ENCODE measurements around the gene ANO2. TPM values are rescaled to one million over a fixed set of nuclear protein-coding genes. Genes with fewer than 3 reads are reported as not detected.

The ANO2 gene
- total and polyA plus RNA-seq, 2 donors (not counting 3 experiments of a cell fraction or from before 2014, with no cell fraction given) = 15.4 to 65.0 TPM

DNA sequence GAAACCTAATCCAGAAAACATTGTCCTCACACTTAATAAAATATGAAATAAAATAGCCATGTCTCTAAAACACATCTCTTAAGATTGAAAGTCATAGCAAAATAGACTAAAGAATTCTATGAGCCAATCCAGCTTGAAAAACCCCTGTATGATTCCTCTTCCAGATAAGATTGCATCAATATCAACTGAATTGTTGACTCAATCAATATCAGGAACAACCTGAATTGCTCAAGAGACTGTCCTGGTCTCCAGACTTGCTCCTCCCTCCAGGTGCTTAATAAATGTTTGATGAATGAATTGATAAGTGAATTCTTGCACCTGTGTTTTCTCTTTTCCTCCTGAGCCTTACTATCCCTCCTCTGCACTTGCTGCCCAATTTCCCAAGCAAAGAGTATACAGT, 351.1 kb downstream of the ANO2 start:
- no peaks in the 10 kb centered on the region for H3K79me2 ChIP-seq (ENCODE audit: control insufficient read depth, insufficient read depth, low read length)
- intact Hi-C loops (cut with micrococcal nuclease) (no loop called here), dilution Hi-C loops (cut with MboI; ENCODE audit: extremely low pct_ligation_motif_present, low sequenced_read_pairs) (no loop called here)
- no peak overlapping the region for H3K27ac ChIP-seq (ENCODE audit: insufficient read depth, low read depth, low read length)
- H3K4me3 ChIP-seq (replicated peaks in 1 of 3; ENCODE audit: insufficient read depth in 1 of 3, low read depth in 1 of 3, low read length in 3 of 3) = no peak overlapping the region
- no peak overlapping the region for H3K4me2 ChIP-seq (ENCODE audit: insufficient read depth, low read length)
- peaks cover 6 to 10% of the 10 kb centered on the region in 2 experiments for H3K36me3 ChIP-seq (ENCODE audit: control insufficient read depth in 2 of 2, extremely low read depth in 1 of 2, insufficient read depth in 2 of 2, low read length in 2 of 2)
- no peak overlapping the region for H3K9ac ChIP-seq (replicated peaks; ENCODE audit: extremely low read depth, insufficient read depth, low read length)
- H4K20me1 ChIP-seq (replicated peaks; ENCODE audit: control insufficient read depth, extremely low read depth, insufficient read depth, low read length) = no peaks in the 10 kb centered on the region
- DNase-seq (ENCODE audit: low read depth, low spot score) = no peak
- TF ChIP-seq FOS (IDR thresholded peaks at IDR 0.05; ENCODE audit: borderline replicate concordance, insufficient read depth, low read length) = no peak
- TF ChIP-seq, protein P1, sequence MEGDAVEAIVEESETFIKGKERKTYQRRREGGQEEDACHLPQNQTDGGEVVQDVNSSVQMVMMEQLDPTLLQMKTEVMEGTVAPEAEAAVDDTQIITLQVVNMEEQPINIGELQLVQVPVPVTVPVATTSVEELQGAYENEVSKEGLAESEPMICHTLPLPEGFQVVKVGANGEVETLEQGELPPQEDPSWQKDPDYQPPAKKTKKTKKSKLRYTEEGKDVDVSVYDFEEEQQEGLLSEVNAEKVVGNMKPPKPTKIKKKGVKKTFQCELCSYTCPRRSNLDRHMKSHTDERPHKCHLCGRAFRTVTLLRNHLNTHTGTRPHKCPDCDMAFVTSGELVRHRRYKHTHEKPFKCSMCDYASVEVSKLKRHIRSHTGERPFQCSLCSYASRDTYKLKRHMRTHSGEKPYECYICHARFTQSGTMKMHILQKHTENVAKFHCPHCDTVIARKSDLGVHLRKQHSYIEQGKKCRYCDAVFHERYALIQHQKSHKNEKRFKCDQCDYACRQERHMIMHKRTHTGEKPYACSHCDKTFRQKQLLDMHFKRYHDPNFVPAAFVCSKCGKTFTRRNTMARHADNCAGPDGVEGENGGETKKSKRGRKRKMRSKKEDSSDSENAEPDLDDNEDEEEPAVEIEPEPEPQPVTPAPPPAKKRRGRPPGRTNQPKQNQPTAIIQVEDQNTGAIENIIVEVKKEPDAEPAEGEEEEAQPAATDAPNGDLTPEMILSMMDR (IDR thresholded peaks at IDR 0.05; ENCODE audit: extremely low read depth in 1 of 2, insufficient read depth in 1 of 2, low read depth in 1 of 2, low read length in 2 of 2) = no peak
- TF ChIP-seq GATA2 (IDR thresholded peaks at IDR 0.05; ENCODE audit: insufficient read depth, insufficient read length, low read depth, low read length) = no peak
- H3K4me1 ChIP-seq (ENCODE audit: control insufficient read depth, extremely low read depth, insufficient read depth, low read length) = no peaks in the 10 kb centered on the region
- CTCF ChIA-PET = no interaction called here
- H3K9me3 ChIP-seq (replicated peaks; ENCODE audit: control insufficient read depth, insufficient read depth, low read length) = no peaks in the 10 kb centered on the region
- FAIRE-seq = no peak
- no TSS peak for BruUV-seq (replicated peaks)
- no peaks in the 10 kb centered on the region for H3K9me1 ChIP-seq (replicated peaks; ENCODE audit: control insufficient read depth, extremely low read depth, insufficient read depth, low read length)
- POLR2A ChIA-PET = no interaction called here
- H3K27me3 ChIP-seq (ENCODE audit: control insufficient read depth in 2 of 2, insufficient read depth in 2 of 2, low read length in 2 of 2) = no peaks in the 10 kb centered on the region
- no peak overlapping the region for H2AFZ ChIP-seq (ENCODE audit: low read depth, low read length)

DNA sequence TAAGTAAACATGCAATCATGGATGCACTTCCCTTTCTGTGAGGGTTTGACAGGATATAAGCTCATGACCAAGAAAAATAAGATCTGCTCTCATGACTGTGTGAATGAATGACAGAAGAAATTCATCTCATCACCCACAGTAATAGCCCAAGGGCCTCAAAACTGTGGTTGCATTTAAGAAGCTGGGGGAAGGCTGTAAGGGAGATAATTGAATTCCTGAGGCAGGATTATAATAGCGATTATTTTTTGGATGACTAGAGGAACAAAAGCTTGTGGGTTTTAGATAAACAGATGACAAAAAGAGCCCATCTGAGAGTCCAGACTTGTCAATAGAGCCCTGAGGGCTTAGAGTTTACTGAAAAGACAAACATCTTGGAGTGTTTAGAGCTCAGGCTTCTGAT, 352.0 kb downstream of the ANO2 start:
- CTCF ChIA-PET = no interaction called here

More for the DNA sequence above, 352.0 kb downstream of the ANO2 start:
- peaks cover 4% of the 10 kb centered on the region for H3K4me1 ChIP-seq (ENCODE audit: control insufficient read depth, extremely low read depth, insufficient read depth, low read length)
- DNase-seq (ENCODE audit: low read depth, low spot score) = no peak
- H3K4me2 ChIP-seq (ENCODE audit: insufficient read depth, low read length) = no peak overlapping the region
- no peaks in the 10 kb centered on the region for H3K9me3 ChIP-seq (replicated peaks; ENCODE audit: control insufficient read depth, insufficient read depth, low read length)
- no peaks in the 10 kb centered on the region for H4K20me1 ChIP-seq (replicated peaks; ENCODE audit: control insufficient read depth, extremely low read depth, insufficient read depth, low read length)
- FAIRE-seq = no peak
- H3K79me2 ChIP-seq (ENCODE audit: control insufficient read depth, insufficient read depth, low read length) = no peaks in the 10 kb centered on the region
- POLR2A ChIA-PET = no interaction called here
- dilution Hi-C loops (cut with MboI; ENCODE audit: extremely low pct_ligation_motif_present, low sequenced_read_pairs) (no loop called here), intact Hi-C loops (cut with micrococcal nuclease) (no loop called here)
- H3K4me3 ChIP-seq (replicated peaks in 1 of 3; ENCODE audit: insufficient read depth in 1 of 3, low read depth in 1 of 3, low read length in 3 of 3) = no peak overlapping the region
- H3K27me3 ChIP-seq (ENCODE audit: control insufficient read depth in 2 of 2, insufficient read depth in 2 of 2, low read length in 2 of 2) = no peaks in the 10 kb centered on the region
- H3K27ac ChIP-seq (ENCODE audit: insufficient read depth, low read depth, low read length) = no peak overlapping the region
- no peak overlapping the region for H2AFZ ChIP-seq (ENCODE audit: low read depth, low read length)
- BruUV-seq (replicated peaks) = no TSS peak
- TF ChIP-seq MYC (IDR thresholded peaks at IDR 0.05; ENCODE audit: low read depth, low read length) = no peak
- TF ChIP-seq JUN (IDR thresholded peaks at IDR 0.05; ENCODE audit: borderline replicate concordance, insufficient read depth, insufficient read length, low read depth) = no peak
- TF ChIP-seq, protein P1 (IDR thresholded peaks at IDR 0.05; ENCODE audit: extremely low read depth in 1 of 2, insufficient read depth in 1 of 2, low read depth in 1 of 2, low read length in 2 of 2) = no peak
- TF ChIP-seq POLR2AphosphoS5 (IDR thresholded peaks at IDR 0.05; ENCODE audit: insufficient read depth, low read depth, low read length) = no peak
- TF ChIP-seq POLR2A (IDR thresholded peaks at IDR 0.05; ENCODE audit: low read depth, low read length) = no peak
- no peak for TF ChIP-seq EZH2 (IDR thresholded peaks at IDR 0.05; ENCODE audit: borderline replicate concordance, low read depth, low read length, severe bottlenecking)
- TF ChIP-seq, protein P2, sequence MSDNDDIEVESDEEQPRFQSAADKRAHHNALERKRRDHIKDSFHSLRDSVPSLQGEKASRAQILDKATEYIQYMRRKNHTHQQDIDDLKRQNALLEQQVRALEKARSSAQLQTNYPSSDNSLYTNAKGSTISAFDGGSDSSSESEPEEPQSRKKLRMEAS (IDR thresholded peaks at IDR 0.05; ENCODE audit: insufficient read depth, insufficient read length) = no peak
- no peak for TF ChIP-seq GATA2 (IDR thresholded peaks at IDR 0.05; ENCODE audit: insufficient read depth, insufficient read length, low read depth, low read length)
- no peak for TF ChIP-seq FOS (IDR thresholded peaks at IDR 0.05; ENCODE audit: borderline replicate concordance, insufficient read depth, low read length)
- no peak overlapping the region for H3K9ac ChIP-seq (replicated peaks; ENCODE audit: extremely low read depth, insufficient read depth, low read length)
- no peaks in the 10 kb centered on the region for H3K9me1 ChIP-seq (replicated peaks; ENCODE audit: control insufficient read depth, extremely low read depth, insufficient read depth, low read length)
- H3K36me3 ChIP-seq (ENCODE audit: control insufficient read depth in 2 of 2, extremely low read depth in 1 of 2, insufficient read depth in 2 of 2, low read length in 2 of 2) = peaks cover 6 to 15% of the 10 kb centered on the region in 2 experiments
